Panc1 (cell line): ENCODE data around the gene CUX1. TPM values are rescaled to one million over a fixed set of nuclear protein-coding genes. Genes with fewer than 3 reads are reported as not detected.

Experiments
- ATAC-seq: fragments of 200-7000 bp; cut with Tn5 transposase; 2 replicates; pipeline ENCODE4 v1.9.1; 2020; ENCODE audit warnings: mild to moderate bottlenecking, moderate library complexity
- BruUV-seq: library from RNA; stranded (reverse); fragments of 400-500 nt; replicated peaks from 2 replicates; lab custom pipeline; 2021; lab: Mats Ljungman, UMichigan
- CTCF ChIA-PET: fragments of 300-600 bp; sonication (Branson Sonifier 250); formaldehyde crosslinking; loops from one replicate; lab custom pipeline; 2022; ENCODE audit warnings: antibody characterized with exemption; lab: Charles Lee
- POLR2A ChIA-PET: fragments of 300-600 bp; sonication (Branson Sonifier 250); formaldehyde crosslinking; loops from one replicate; lab custom pipeline; 2022; ENCODE audit warnings: antibody characterized with exemption; lab: Charles Lee
- DNase-seq: peaks from one replicate; pipeline ENCODE4 v3.0.0-alpha.2; 2010; ENCODE audit warnings: low read depth, low spot score
- H3K27ac ChIP-seq: 2 replicates; pipeline ENCODE4 v1.5.1; 2011; ENCODE audit warnings: mild to moderate bottlenecking, low read length, inconsistent platforms
- H3K27me3 ChIP-seq: fragments of 200-500 bp; sonication (Bioruptor generic); 2 replicates; pipeline ENCODE4 v1.6.0; 2014; ENCODE audit warnings: low read length, inconsistent platforms; ENCODE audit not compliant: control insufficient read depth, insufficient read depth
- H3K36me3 ChIP-seq: fragments of 200-500 bp; sonication (Bioruptor generic); 2 replicates; pipeline ENCODE4 v1.5.1; 2014; ENCODE audit warnings: inconsistent platforms, mild to moderate bottlenecking, low read length, moderate library complexity; ENCODE audit not compliant: control insufficient read depth, insufficient read depth
- H3K4me1 ChIP-seq: 2 replicates; pipeline ENCODE4 v1.5.1; 2011; ENCODE audit warnings: inconsistent platforms, mild to moderate bottlenecking, low read length, moderate library complexity; ENCODE audit not compliant: control insufficient read depth, insufficient read depth
- H3K4me3 ChIP-seq, 2 experiments: 2 replicates each; pipeline ENCODE4 v1.5.1; 2011 to 2012; ENCODE audit warnings: low read depth in 2 of 2, low read length in 2 of 2, mild to moderate bottlenecking in 2 of 2, inconsistent platforms in 1 of 2, moderate library complexity in 1 of 2
- H3K9me3 ChIP-seq: fragments of 200-500 bp; sonication (Bioruptor generic); 2 replicates; pipeline ENCODE4 v1.5.1; 2014; ENCODE audit warnings: low read depth, mild to moderate bottlenecking, inconsistent platforms, low read length, moderate library complexity; ENCODE audit not compliant: control insufficient read depth, insufficient read depth
- CTCF ChIP-seq: fragments of 450-650 bp; IDR thresholded peaks from 2 replicates; pipeline ENCODE4 v1.5.1; 2017; ENCODE audit warnings: mild to moderate bottlenecking
- POLR2AphosphoS5 ChIP-seq: IDR thresholded peaks from 2 replicates; pipeline ENCODE4 v1.6.1; 2012; ENCODE audit warnings: mild to moderate bottlenecking, low read depth, low read length, moderate library complexity
- SIN3A ChIP-seq: IDR thresholded peaks from 2 replicates; pipeline ENCODE4 v1.6.1; 2012; ENCODE audit warnings: low read depth, mild to moderate bottlenecking, low read length, moderate library complexity, borderline replicate concordance; ENCODE audit not compliant: insufficient read depth
- TCF7L2 ChIP-seq: IDR thresholded peaks from 2 replicates; pipeline ENCODE4 v1.6.1; 2011; ENCODE audit warnings: mild to moderate bottlenecking, low read depth, low read length, inconsistent platforms
- in situ Hi-C: cut with HindIII; loops from 2 replicates; pipeline ENCODE4 v1.10.0; 2016; ENCODE audit warnings: low sequenced_read_pairs, low pct_unique_long_range_greater_than_20kb
- intact Hi-C: fragments of 100-400 bp; cut with micrococcal nuclease; formaldehyde crosslinking; loops from one replicate; pipeline ENCODE4 v1.10.0; 2022; ENCODE audit not compliant: unreplicated experiment
- total RNA-seq: library from RNA; stranded (reverse); gene quantifications from one replicate; pipeline ENCODE4 v1.2.1, GENCODE V29; 2021; ENCODE audit not compliant: unreplicated experiment
- TF ChIP-seq, protein P1 (sequence below), 2 experiments: IDR thresholded peaks; 2 replicates each; pipeline ENCODE4 v1.6.1; 2011 to 2012; ENCODE audit warnings: low read depth in 2 of 2, control low read depth in 1 of 2, low read length in 1 of 2, mild to moderate bottlenecking in 1 of 2, moderate library complexity in 1 of 2; ENCODE audit not compliant: insufficient read depth in 1 of 2

Gene CUX1
- total RNA-seq, 1 experiment from 2014 or later: 50.9 TPM

GRCh38 chr7:102241431-102241830, 424.0 kb downstream of the CUX1 start:
- DNase-seq (no peak), ATAC-seq (no peak)
- Histone ChIP-seq H3K9me3 (no peaks in the 10 kb centered on the region), H3K27ac (no peak overlapping the region), H3K27me3 (no peaks in the 10 kb centered on the region), H3K4me3 (no peak overlapping the region), H3K36me3 (no peaks in the 10 kb centered on the region), H3K4me1 (no peaks in the 10 kb centered on the region)
- ChIA-PET POLR2A (no interaction called here), CTCF (interaction anchor here (0.6 kb wide), 1 partner anchor 435 kb away, joined by 3 read pairs; no protein-coding TSS in a partner anchor)
- TF ChIP-seq POLR2AphosphoS5: no peak
- in situ Hi-C loops (no loop called here), intact Hi-C loops (no loop called here)
- no TSS peak for BruUV-seq

- no peaks in the 10 kb centered on the region for H3K27me3 ChIP-seq
- H3K4me1 ChIP-seq: no peaks in the 10 kb centered on the region
- no peak for ATAC-seq
- no peak overlapping the region for H3K27ac ChIP-seq
- H3K9me3 ChIP-seq: no peaks in the 10 kb centered on the region
- H3K4me3 ChIP-seq: no peak overlapping the region
- ChIA-PET CTCF (no interaction called here), POLR2A (no interaction called here)
- TF ChIP-seq SIN3A (no peak), TCF7L2 (no peak)
- peaks cover 2% of the 10 kb centered on the region; the same call in 1 of the 2 replicates for H3K36me3 ChIP-seq
- DNase-seq: no peak
- intact Hi-C loops (no loop called here), in situ Hi-C loops (no loop called here)
- BruUV-seq: no TSS peak
These were observed 427.2 kb downstream of the CUX1 start for GRCh38 chr7:102244601-102245000.

DNA sequence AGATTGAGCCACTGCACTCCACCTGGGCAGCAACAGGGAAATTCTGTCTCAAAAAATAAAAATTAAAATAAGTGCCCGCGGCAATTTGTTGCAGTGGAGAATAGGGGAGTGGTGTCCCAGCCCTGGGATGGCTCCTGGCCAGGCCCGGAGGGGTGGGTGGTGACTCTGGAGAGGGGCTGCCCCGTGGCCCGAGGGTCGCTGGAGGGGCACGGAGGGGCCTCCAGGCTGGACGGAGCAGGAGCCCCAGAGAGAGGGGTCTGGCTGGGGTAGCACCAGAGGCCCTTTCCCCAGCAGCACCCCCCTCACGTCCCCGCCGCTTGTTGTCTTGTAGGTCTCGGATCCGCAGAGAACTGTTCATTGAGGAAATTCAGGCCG, 430.6 kb downstream of the CUX1 start:
- BruUV-seq: no TSS peak

More for the DNA sequence above, 430.6 kb downstream of the CUX1 start:
- intact Hi-C loops: no loop called here
- H3K4me3 ChIP-seq: no peak overlapping the region
- no peak for DNase-seq
- in situ Hi-C loops: no loop called here
- H3K36me3 ChIP-seq: peaks cover 2% of the 10 kb centered on the region; the same call in 1 of the 2 replicates
- no peaks in the 10 kb centered on the region for H3K9me3 ChIP-seq
- no peak for ATAC-seq
- H3K27me3 ChIP-seq: no peaks in the 10 kb centered on the region
- no peak overlapping the region for H3K27ac ChIP-seq
- CTCF ChIA-PET: interaction anchor here (0.7 kb wide), 2 partner anchors 15 to 26 kb away, joined by 4 read pairs; no protein-coding TSS in a partner anchor
- no peaks in the 10 kb centered on the region for H3K4me1 ChIP-seq
- POLR2A ChIA-PET: no interaction called here
- TF ChIP-seq CTCF (no peak), TCF7L2 (no peak), POLR2AphosphoS5 (no peak), SIN3A (no peak)
- TF ChIP-seq, protein P1, sequence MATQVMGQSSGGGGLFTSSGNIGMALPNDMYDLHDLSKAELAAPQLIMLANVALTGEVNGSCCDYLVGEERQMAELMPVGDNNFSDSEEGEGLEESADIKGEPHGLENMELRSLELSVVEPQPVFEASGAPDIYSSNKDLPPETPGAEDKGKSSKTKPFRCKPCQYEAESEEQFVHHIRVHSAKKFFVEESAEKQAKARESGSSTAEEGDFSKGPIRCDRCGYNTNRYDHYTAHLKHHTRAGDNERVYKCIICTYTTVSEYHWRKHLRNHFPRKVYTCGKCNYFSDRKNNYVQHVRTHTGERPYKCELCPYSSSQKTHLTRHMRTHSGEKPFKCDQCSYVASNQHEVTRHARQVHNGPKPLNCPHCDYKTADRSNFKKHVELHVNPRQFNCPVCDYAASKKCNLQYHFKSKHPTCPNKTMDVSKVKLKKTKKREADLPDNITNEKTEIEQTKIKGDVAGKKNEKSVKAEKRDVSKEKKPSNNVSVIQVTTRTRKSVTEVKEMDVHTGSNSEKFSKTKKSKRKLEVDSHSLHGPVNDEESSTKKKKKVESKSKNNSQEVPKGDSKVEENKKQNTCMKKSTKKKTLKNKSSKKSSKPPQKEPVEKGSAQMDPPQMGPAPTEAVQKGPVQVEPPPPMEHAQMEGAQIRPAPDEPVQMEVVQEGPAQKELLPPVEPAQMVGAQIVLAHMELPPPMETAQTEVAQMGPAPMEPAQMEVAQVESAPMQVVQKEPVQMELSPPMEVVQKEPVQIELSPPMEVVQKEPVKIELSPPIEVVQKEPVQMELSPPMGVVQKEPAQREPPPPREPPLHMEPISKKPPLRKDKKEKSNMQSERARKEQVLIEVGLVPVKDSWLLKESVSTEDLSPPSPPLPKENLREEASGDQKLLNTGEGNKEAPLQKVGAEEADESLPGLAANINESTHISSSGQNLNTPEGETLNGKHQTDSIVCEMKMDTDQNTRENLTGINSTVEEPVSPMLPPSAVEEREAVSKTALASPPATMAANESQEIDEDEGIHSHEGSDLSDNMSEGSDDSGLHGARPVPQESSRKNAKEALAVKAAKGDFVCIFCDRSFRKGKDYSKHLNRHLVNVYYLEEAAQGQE (IDR thresholded peaks at IDR 0.05; ENCODE audit: insufficient read depth in 1 of 2, low read depth in 2 of 2, low read length in 1 of 2): no peak
